RWPE2 (cell line): Measurements from ENCODE around the gene TCP11.
A peak's percentile ranks its signal among the peaks of the same experiment; 100 is the strongest.

Source experiments
- ATAC-seq: fragments of 200-7000 bp; cut with Tn5 transposase; 3 replicates; pipeline ENCODE4 v1.9.1; 2021; ENCODE audit warnings: low read depth
- DNase-seq: peaks from one replicate; pipeline ENCODE4 v3.0.0-alpha.2; 2020; ENCODE audit warnings: low spot score
- H3K27ac ChIP-seq: fragments of 450-650 bp; 2 replicates; pipeline ENCODE4 v1.5.1; 2017; ENCODE audit warnings: mild to moderate bottlenecking; ENCODE audit not compliant: poor library complexity, severe bottlenecking
- H3K27me3 ChIP-seq: fragments of 250-450 bp; sonication (Bioruptor Pico); 2 replicates; pipeline ENCODE4 v1.5.1; 2021; ENCODE audit warnings: mild to moderate bottlenecking, moderate library complexity; ENCODE audit not compliant: insufficient read depth, poor library complexity, severe bottlenecking
- H3K36me3 ChIP-seq: fragments of 250-450 bp; sonication (Bioruptor Pico); 2 replicates; pipeline ENCODE4 v1.5.1; 2020; ENCODE audit warnings: low read depth, mild to moderate bottlenecking, moderate library complexity
- H3K4me1 ChIP-seq: fragments of 250-450 bp; sonication (Bioruptor Pico); 2 replicates; pipeline ENCODE4 v1.5.1; 2021; ENCODE audit warnings: mild to moderate bottlenecking, moderate library complexity; ENCODE audit not compliant: insufficient read depth, poor library complexity, severe bottlenecking
- H3K4me3 ChIP-seq: fragments of 250-450 bp; sonication (Bioruptor Pico); 2 replicates; pipeline ENCODE4 v1.5.1; 2021; ENCODE audit warnings: mild to moderate bottlenecking, moderate library complexity; ENCODE audit not compliant: severe bottlenecking
- H3K9me3 ChIP-seq: fragments of 250-450 bp; sonication (Bioruptor Pico); 2 replicates; pipeline ENCODE4 v1.5.1; 2021; ENCODE audit warnings: mild to moderate bottlenecking, moderate library complexity; ENCODE audit not compliant: severe bottlenecking
- TF ChIP-seq, protein P1 (sequence below): fragments of 450-650 bp; IDR thresholded peaks from one replicate; pipeline ENCODE4 v1.5.1; 2017; ENCODE audit warnings: mild to moderate bottlenecking, moderate library complexity; ENCODE audit not compliant: poor library complexity, severe bottlenecking

The TCP11 gene

DNA sequence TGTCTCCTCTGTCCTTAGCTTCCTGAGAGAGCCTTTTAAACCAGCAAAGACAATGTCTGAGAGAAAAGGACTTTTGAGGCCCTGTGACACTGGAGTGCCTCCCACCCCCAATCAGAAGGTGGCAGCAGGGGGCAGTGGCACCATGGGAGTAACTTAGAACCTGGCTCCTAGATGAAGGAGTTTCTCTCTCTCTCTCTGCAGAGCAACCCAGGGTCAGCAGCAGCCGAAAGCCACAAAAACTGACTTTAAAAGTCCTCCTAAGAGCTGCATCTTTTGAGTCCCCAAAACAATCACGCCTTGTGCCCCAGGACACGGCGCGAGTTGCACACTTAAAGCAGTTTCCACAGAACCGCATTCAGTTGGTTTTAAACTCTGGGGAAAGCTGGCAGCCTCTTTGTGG is 5.3 kb upstream of the TCP11 start:
- DNase-seq (no peak), ATAC-seq (peak; percentile 82)
- Histone ChIP-seq H3K36me3 (no peaks in the 10 kb centered on the region), H3K4me3 (no peak overlapping the region), H3K27ac (no peak overlapping the region), H3K9me3 (no peaks in the 10 kb centered on the region), H3K4me1 (no peaks in the 10 kb centered on the region), H3K27me3 (no peaks in the 10 kb centered on the region)
- TF ChIP-seq, protein P1, sequence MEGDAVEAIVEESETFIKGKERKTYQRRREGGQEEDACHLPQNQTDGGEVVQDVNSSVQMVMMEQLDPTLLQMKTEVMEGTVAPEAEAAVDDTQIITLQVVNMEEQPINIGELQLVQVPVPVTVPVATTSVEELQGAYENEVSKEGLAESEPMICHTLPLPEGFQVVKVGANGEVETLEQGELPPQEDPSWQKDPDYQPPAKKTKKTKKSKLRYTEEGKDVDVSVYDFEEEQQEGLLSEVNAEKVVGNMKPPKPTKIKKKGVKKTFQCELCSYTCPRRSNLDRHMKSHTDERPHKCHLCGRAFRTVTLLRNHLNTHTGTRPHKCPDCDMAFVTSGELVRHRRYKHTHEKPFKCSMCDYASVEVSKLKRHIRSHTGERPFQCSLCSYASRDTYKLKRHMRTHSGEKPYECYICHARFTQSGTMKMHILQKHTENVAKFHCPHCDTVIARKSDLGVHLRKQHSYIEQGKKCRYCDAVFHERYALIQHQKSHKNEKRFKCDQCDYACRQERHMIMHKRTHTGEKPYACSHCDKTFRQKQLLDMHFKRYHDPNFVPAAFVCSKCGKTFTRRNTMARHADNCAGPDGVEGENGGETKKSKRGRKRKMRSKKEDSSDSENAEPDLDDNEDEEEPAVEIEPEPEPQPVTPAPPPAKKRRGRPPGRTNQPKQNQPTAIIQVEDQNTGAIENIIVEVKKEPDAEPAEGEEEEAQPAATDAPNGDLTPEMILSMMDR: peak; percentile 70

DNA sequence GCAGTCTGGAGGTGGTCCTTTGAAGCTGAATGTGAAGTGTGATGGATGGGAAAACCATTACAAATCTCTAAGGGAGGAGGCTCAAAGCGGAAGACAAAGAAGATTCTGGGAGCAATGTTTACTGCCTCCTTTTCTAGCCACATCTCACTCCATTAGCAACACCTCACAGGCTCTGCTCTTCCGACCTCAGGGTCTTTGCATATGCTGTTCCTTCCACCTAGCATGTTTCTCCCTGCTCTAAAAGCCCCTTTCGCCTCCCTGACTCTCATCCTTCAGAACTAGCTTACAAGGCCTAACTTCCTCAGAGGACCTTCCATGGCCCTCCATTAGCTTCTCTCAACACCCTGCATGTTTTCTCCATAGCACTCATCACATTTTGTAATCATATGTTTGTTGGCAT is 4.6 kb upstream of the TCP11 start:
- TF ChIP-seq, protein P1: no peak
- no peaks in the 10 kb centered on the region for H3K36me3 ChIP-seq
- H3K27ac ChIP-seq: no peak overlapping the region
- DNase-seq (no peak), ATAC-seq (no peak)
- H3K9me3 ChIP-seq: no peaks in the 10 kb centered on the region
- no peaks in the 10 kb centered on the region for H3K4me1 ChIP-seq
- no peak overlapping the region for H3K4me3 ChIP-seq
- H3K27me3 ChIP-seq: no peaks in the 10 kb centered on the region

- peak; percentile 57; the same call in 2 of the 3 replicates for ATAC-seq
Observed at GRCh38 chr6:35142588-35143569, 1.7 kb upstream of the TCP11 start.

GRCh38 chr6:35140639-35141006 is 516 bp downstream of the TCP11 start:
- no peaks in the 10 kb centered on the region for H3K27me3 ChIP-seq

More at GRCh38 chr6:35142588-35143569, 1.7 kb upstream of the TCP11 start:
- Histone ChIP-seq H3K4me1 (no peaks in the 10 kb centered on the region), H3K4me3 (no peak overlapping the region), H3K27me3 (no peaks in the 10 kb centered on the region), H3K9me3 (no peaks in the 10 kb centered on the region), H3K27ac (no peak overlapping the region), H3K36me3 (no peaks in the 10 kb centered on the region)
- TF ChIP-seq, protein P1: no peak
- DNase-seq: no peak

More at GRCh38 chr6:35140639-35141006, 516 bp downstream of the TCP11 start:
- Histone ChIP-seq H3K4me3 (no peak overlapping the region), H3K4me1 (no peaks in the 10 kb centered on the region), H3K27ac (no peak overlapping the region), H3K9me3 (no peaks in the 10 kb centered on the region), H3K36me3 (no peaks in the 10 kb centered on the region)
- TF ChIP-seq, protein P1: no peak
- ATAC-seq (no peak), DNase-seq (no peak)
